PC-9 (cell line): ENCODE data around the gene IGF1. TPM values are rescaled to one million over a fixed set of nuclear protein-coding genes. Genes with fewer than 3 reads are reported as not detected.

Source experiments
- BruUV-seq: library from RNA; stranded (reverse); fragments of 400-500 nt; replicated peaks from 2 replicates; lab custom pipeline; 2021; lab: Mats Ljungman, UMichigan
- CTCF ChIA-PET: fragments of 300-600 bp; sonication (Branson Sonifier 250); formaldehyde crosslinking; loops from one replicate; lab custom pipeline; 2022; ENCODE audit warnings: antibody characterized with exemption; lab: Charles Lee
- POLR2A ChIA-PET: fragments of 300-600 bp; sonication (Branson Sonifier 250); formaldehyde crosslinking; loops from one replicate; lab custom pipeline; 2022; ENCODE audit warnings: antibody characterized with exemption; ENCODE audit not compliant: unreplicated experiment; lab: Charles Lee
- DNase-seq, 2 experiments: peaks; one replicate each; pipeline versions ENCODE4 v3.0.0 to v3.0.0-alpha.2; 2015 to 2022; ENCODE audit warnings: mixed read lengths in 1 of 2
- H2AFZ ChIP-seq: fragments of 200-600 bp; sonication (generic); 2 replicates; pipeline ENCODE4 v1.8.1; 2017; ENCODE audit warnings: antibody characterized with exemption
- H3F3A ChIP-seq: fragments of 200-600 bp; sonication (generic); 2 replicates; pipeline ENCODE4 v1.8.1; 2017; ENCODE audit warnings: antibody characterized with exemption, mild to moderate bottlenecking, low read depth; ENCODE audit not compliant: insufficient read depth
- H3K27ac ChIP-seq: fragments of 200-600 bp; sonication (generic); 2 replicates; pipeline ENCODE4 v1.6.1; 2016; ENCODE audit warnings: mixed run types
- H3K27me3 ChIP-seq: fragments of 200-600 bp; sonication (generic); 2 replicates; pipeline ENCODE4 v1.6.1; 2016; ENCODE audit warnings: low read depth, mixed run types; ENCODE audit not compliant: insufficient read depth
- H3K36me3 ChIP-seq: fragments of 200-600 bp; sonication (generic); 2 replicates; pipeline ENCODE4 v1.6.1; 2016; ENCODE audit warnings: low read depth, mixed run types
- H3K4me1 ChIP-seq: fragments of 200-600 bp; sonication (generic); replicated peaks from 2 replicates; pipeline ENCODE4 v1.6.1; 2016; ENCODE audit warnings: mixed run types; ENCODE audit not compliant: insufficient read depth
- H3K4me2 ChIP-seq: fragments of 200-600 bp; sonication (generic); 2 replicates; pipeline ENCODE4 v1.6.1; 2017; ENCODE audit warnings: mixed run types
- H3K4me3 ChIP-seq: fragments of 200-600 bp; sonication (generic); 2 replicates; pipeline ENCODE4 v1.6.1; 2016; ENCODE audit warnings: mixed run types
- H3K79me2 ChIP-seq: fragments of 200-600 bp; sonication (generic); 2 replicates; pipeline ENCODE4 v1.6.1; 2017; ENCODE audit warnings: low read depth, mixed run types
- H3K9me2 ChIP-seq: fragments of 200-600 bp; sonication (generic); 2 replicates; pipeline ENCODE4 v1.8.1; 2017; ENCODE audit warnings: mild to moderate bottlenecking; ENCODE audit not compliant: insufficient read depth
- H3K9me3 ChIP-seq: fragments of 200-600 bp; sonication (generic); 2 replicates; pipeline ENCODE4 v1.8.1; 2016; ENCODE audit warnings: low read depth; ENCODE audit not compliant: insufficient read depth
- H4K20me1 ChIP-seq: fragments of 200-600 bp; sonication (generic); 2 replicates; pipeline ENCODE4 v1.8.1; 2017; ENCODE audit not compliant: insufficient read depth
- CTCF ChIP-seq: fragments of 200-600 bp; sonication (generic); conservative IDR thresholded peaks from 2 replicates; pipeline ENCODE4 v1.6.1; 2017; ENCODE audit warnings: mixed run types, antibody characterized with exemption, mild to moderate bottlenecking, moderate library complexity
- EZH2 ChIP-seq: fragments of 200-600 bp; sonication (generic); IDR thresholded peaks from 2 replicates; pipeline ENCODE4 v1.8.0; 2017; ENCODE audit warnings: antibody characterized with exemption, low read depth
- intact Hi-C: fragments of 100-400 bp; cut with micrococcal nuclease; formaldehyde crosslinking; loops from one replicate; pipeline ENCODE4 v1.10.0; 2022; ENCODE audit not compliant: unreplicated experiment
- total RNA-seq: library from RNA; stranded (reverse); gene quantifications from 2 replicates; pipeline ENCODE4 v1.2.3, GENCODE V29; 2021

IGF1 gene
- total RNA-seq, 1 experiment from 2014 or later = not detected

GRCh38 chr12:102472496-102472895, 7.9 kb downstream of the IGF1 start:
- BruUV-seq = no TSS peak
- ChIA-PET CTCF (no interaction called here), POLR2A (no interaction called here)
- DNase-seq = no peak
- H3K4me3 ChIP-seq = no peak overlapping the region
- H3K36me3 ChIP-seq = no peaks in the 10 kb centered on the region
- no peak overlapping the region for H3K27ac ChIP-seq
- H3K27me3 ChIP-seq = no peaks in the 10 kb centered on the region
- H3K9me2 ChIP-seq = no peaks in the 10 kb centered on the region
- TF ChIP-seq CTCF (no peak), EZH2 (no peak)
- H3K4me1 ChIP-seq = peaks cover 5% of the 10 kb centered on the region; the same call in 1 of the 2 replicates
- no peaks in the 10 kb centered on the region for H4K20me1 ChIP-seq
- intact Hi-C loops = no loop called here
- H3K4me2 ChIP-seq = no peak overlapping the region
- H3K9me3 ChIP-seq = no peaks in the 10 kb centered on the region
- H3F3A ChIP-seq = no peaks in the 10 kb centered on the region
- H3K79me2 ChIP-seq = no peaks in the 10 kb centered on the region
- no peak overlapping the region for H2AFZ ChIP-seq

- Histone ChIP-seq H2AFZ (no peak overlapping the region), H3F3A (no peaks in the 10 kb centered on the region), H3K36me3 (no peaks in the 10 kb centered on the region), H3K4me3 (no peak overlapping the region), H3K4me1 (peaks cover 5% of the 10 kb centered on the region; the same call in 1 of the 2 replicates), H4K20me1 (no peaks in the 10 kb centered on the region), H3K27me3 (no peaks in the 10 kb centered on the region), H3K79me2 (no peaks in the 10 kb centered on the region), H3K9me2 (no peaks in the 10 kb centered on the region), H3K27ac (no peak overlapping the region), H3K9me3 (no peaks in the 10 kb centered on the region), H3K4me2 (no peak overlapping the region)
- no peak for DNase-seq
- intact Hi-C loops = no loop called here
- ChIA-PET POLR2A (no interaction called here), CTCF (interaction anchor here (0.7 kb wide), 1 partner anchor 335 kb away, joined by 4 read pairs; no protein-coding TSS in a partner anchor)
- BruUV-seq = no TSS peak
- TF ChIP-seq EZH2 (no peak), CTCF (no peak)
Observed at GRCh38 chr12:102471556-102471955, 8.8 kb downstream of the IGF1 start.

- TF ChIP-seq CTCF (no peak), EZH2 (no peak)
- Histone ChIP-seq H3K4me3 (no peak overlapping the region), H3K9me2 (no peaks in the 10 kb centered on the region), H3K36me3 (no peaks in the 10 kb centered on the region), H3K79me2 (no peaks in the 10 kb centered on the region), H3K27ac (no peak overlapping the region), H3K27me3 (no peaks in the 10 kb centered on the region), H2AFZ (no peak overlapping the region), H3K4me1 (peaks cover 5% of the 10 kb centered on the region; the same call in 1 of the 2 replicates), H3K9me3 (no peaks in the 10 kb centered on the region), H3K4me2 (no peak overlapping the region), H4K20me1 (no peaks in the 10 kb centered on the region), H3F3A (no peaks in the 10 kb centered on the region)
- intact Hi-C loops = no loop called here
- CTCF ChIA-PET = interaction anchor here (0.7 kb wide), 1 partner anchor 336 kb away, joined by 4 read pairs; no protein-coding TSS in a partner anchor
- POLR2A ChIA-PET = no interaction called here
- no TSS peak for BruUV-seq
- no peak for DNase-seq
Observed at GRCh38 chr12:102470945-102471344, 9.4 kb downstream of the IGF1 start.
